CD4-positive, alpha-beta T cell treated with Interleukin-1 beta for 1 hour (primary cell): ENCODE data around the gene NTM.
"Not testable (repeated sequence)": the region's sequence is repeated elsewhere in the genome, so short reads cannot be mapped to it uniquely, and the experiment has no call there.

Experiments used
- DNase-seq, 2 donors: peaks; one replicate each; pipeline ENCODE4 v3.0.0-alpha.2; 2020 to 2022

NTM gene

GRCh38 chr11:131465039-131465438 lies 94.6 kb downstream of the NTM start:
- DNase-seq = no peak

- no peak for DNase-seq
Observed at GRCh38 chr11:131465746-131466145, 95.3 kb downstream of the NTM start.

GRCh38 chr11:131467645-131468394 lies 97.4 kb downstream of the NTM start:
- DNase-seq = no peak

- no peak for DNase-seq
Observed at GRCh38 chr11:131468565-131468964, 98.2 kb downstream of the NTM start.

- no peak for DNase-seq
Observed at GRCh38 chr11:131470216-131470925, 100.0 kb downstream of the NTM start.

GRCh38 chr11:131471976-131472375 lies 101.6 kb downstream of the NTM start:
- no peak for DNase-seq

GRCh38 chr11:131474947-131475346 lies 104.5 kb downstream of the NTM start:
- DNase-seq = no peak

- DNase-seq = no peak
Observed at GRCh38 chr11:131476266-131476665, 105.9 kb downstream of the NTM start.

- DNase-seq = no peak
Observed at GRCh38 chr11:131478341-131478740, 107.9 kb downstream of the NTM start.

GRCh38 chr11:131481303-131481702 lies 110.9 kb downstream of the NTM start:
- DNase-seq = no peak

- DNase-seq = no peak
Observed at GRCh38 chr11:131481971-131482370, 111.6 kb downstream of the NTM start.

GRCh38 chr11:131483453-131483852 lies 113.0 kb downstream of the NTM start:
- no peak for DNase-seq

- no peak for DNase-seq
Observed at GRCh38 chr11:131483877-131484276, 113.5 kb downstream of the NTM start.

GRCh38 chr11:131486100-131486499 lies 115.7 kb downstream of the NTM start:
- no peak for DNase-seq

- DNase-seq = no peak
Observed at GRCh38 chr11:131486937-131487635, 116.7 kb downstream of the NTM start.

- DNase-seq = no peak
Observed at GRCh38 chr11:131488238-131488637, 117.8 kb downstream of the NTM start.

GRCh38 chr11:131491503-131491902 lies 121.1 kb downstream of the NTM start:
- DNase-seq = no peak

- DNase-seq = no peak
Observed at GRCh38 chr11:131495423-131495822, 125.0 kb downstream of the NTM start.

- not testable (repeated sequence) for DNase-seq
Observed at GRCh38 chr11:131497686-131498085, 127.3 kb downstream of the NTM start.

- no peak for DNase-seq
Observed at GRCh38 chr11:131498631-131499160, 128.3 kb downstream of the NTM start.

- no peak for DNase-seq
Observed at GRCh38 chr11:131499199-131499598, 128.8 kb downstream of the NTM start.

GRCh38 chr11:131503017-131503416 lies 132.6 kb downstream of the NTM start:
- DNase-seq = no peak

- DNase-seq = no peak
Observed at GRCh38 chr11:131504199-131504949, 134.0 kb downstream of the NTM start.
